Measurements from ENCODE around the gene AKAP7. TPM values are rescaled to one million over a fixed set of nuclear protein-coding genes. Genes with fewer than 3 reads are reported as not detected.
"Not testable (repeated sequence)": the region's sequence is repeated elsewhere in the genome, so short reads cannot be mapped to it uniquely, and the experiment has no call there.

The AKAP7 gene
- total and polyA plus RNA-seq, 4 donors = 21.5 to 67.1 (median 50.9) TPM

DNA sequence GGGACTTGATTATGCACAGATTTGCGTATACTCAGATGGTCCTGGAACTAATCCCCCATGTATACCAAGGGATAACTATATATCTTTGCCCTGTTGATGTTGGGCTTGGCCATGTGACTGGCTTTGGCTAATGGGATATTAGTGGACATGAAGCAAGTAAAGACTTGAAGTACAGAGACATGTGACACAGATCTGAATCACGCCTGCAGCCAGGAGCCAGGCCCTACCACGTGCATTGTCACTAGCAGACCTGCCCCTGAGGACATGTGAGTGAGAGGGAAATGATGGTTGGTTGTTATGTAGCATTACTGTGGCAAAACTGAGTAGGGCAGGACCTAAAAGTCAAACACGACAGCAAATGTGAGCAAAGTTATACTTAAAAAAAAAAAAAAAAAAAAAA lies 155.7 kb downstream of the AKAP7 start:
- H3K4me3 ChIP-seq (ENCODE audit: low read depth, low read length) = no peak overlapping the region
- DNase-seq (ENCODE audit: low read depth in 4 of 6, low spot score in 6 of 6) = no peak
- no peaks in the 10 kb centered on the region for H3K27me3 ChIP-seq (ENCODE audit: control insufficient read depth, insufficient read depth, low read length)
- no peaks in the 10 kb centered on the region for H3K9me3 ChIP-seq (ENCODE audit: control insufficient read depth, insufficient read depth, low read length)
- WGBS (ENCODE audit: insufficient coverage) = 100% methylated on average over 3 of the region's 4 CpGs
- H3K27ac ChIP-seq (ENCODE audit: low read depth, low read length) = no peak overlapping the region
- no peaks in the 10 kb centered on the region for H3K36me3 ChIP-seq (ENCODE audit: control insufficient read depth, insufficient read depth, low read length)
- H3K4me1 ChIP-seq (ENCODE audit: control insufficient read depth, insufficient read depth, low read length) = no peaks in the 10 kb centered on the region

DNA sequence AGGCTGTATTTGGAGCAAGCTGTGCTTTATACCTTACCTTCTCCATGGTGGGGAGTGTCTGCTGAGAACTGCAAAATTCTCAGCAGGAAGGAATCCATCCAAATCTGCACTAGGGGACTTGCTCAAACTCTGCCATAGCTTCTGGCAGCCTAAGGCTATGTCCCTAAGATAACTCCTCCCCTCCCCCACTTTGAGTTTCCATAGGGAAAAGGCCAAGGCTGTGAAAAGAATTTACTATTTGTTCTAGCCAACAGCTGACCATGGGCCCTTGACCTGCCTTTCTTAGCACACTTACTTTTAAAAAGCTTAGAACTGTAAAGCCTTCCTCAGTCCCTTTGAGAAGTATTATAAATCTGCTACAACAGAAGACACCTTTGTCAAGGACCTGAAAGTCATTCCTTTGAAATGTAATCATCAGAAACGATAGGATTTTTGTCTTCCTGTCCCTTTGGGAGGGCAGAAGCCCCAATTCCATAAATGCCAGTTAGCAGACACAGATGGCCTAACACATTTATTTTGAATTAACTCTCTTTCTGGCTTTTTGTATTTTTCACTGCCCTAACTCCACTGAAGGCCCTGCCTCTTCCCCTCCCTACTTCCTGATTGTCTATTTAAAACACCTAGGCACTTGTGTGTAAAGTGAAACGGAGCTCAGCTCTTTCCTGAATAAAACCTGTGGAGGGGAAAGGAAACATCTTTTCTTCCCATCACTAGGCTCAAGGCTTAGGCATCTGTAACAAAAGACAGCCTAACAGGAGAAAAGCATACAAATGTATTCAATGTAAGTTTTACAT lies 157.1 kb downstream of the AKAP7 start:
- Histone ChIP-seq H3K4me3 (ENCODE audit: low read depth, low read length) (no peak overlapping the region), H3K4me1 (ENCODE audit: control insufficient read depth, insufficient read depth, low read length) (no peaks in the 10 kb centered on the region), H3K27me3 (ENCODE audit: control insufficient read depth, insufficient read depth, low read length) (no peaks in the 10 kb centered on the region), H3K9me3 (ENCODE audit: control insufficient read depth, insufficient read depth, low read length) (no peaks in the 10 kb centered on the region), H3K36me3 (ENCODE audit: control insufficient read depth, insufficient read depth, low read length) (no peaks in the 10 kb centered on the region), H3K27ac (ENCODE audit: low read depth, low read length) (no peak overlapping the region)
- WGBS (ENCODE audit: insufficient coverage) = 0% methylated on average over 1 of the region's 2 CpGs
- peak in 2 of 6 donors; percentile 38 to 55 for DNase-seq (ENCODE audit: low read depth in 4 of 6, low spot score in 6 of 6)

- WGBS (ENCODE audit: insufficient coverage) = 78% methylated on average over 3 of the region's 3 CpGs
- DNase-seq (ENCODE audit: low read depth in 4 of 6, low spot score in 6 of 6) = no peak
- Histone ChIP-seq H3K4me1 (ENCODE audit: control insufficient read depth, insufficient read depth, low read length) (no peaks in the 10 kb centered on the region), H3K27me3 (ENCODE audit: control insufficient read depth, insufficient read depth, low read length) (no peaks in the 10 kb centered on the region), H3K27ac (ENCODE audit: low read depth, low read length) (no peak overlapping the region), H3K9me3 (ENCODE audit: control insufficient read depth, insufficient read depth, low read length) (no peaks in the 10 kb centered on the region), H3K4me3 (ENCODE audit: low read depth, low read length) (no peak overlapping the region), H3K36me3 (ENCODE audit: control insufficient read depth, insufficient read depth, low read length) (no peaks in the 10 kb centered on the region)
These were observed 158.2 kb downstream of the AKAP7 start for GRCh38 chr6:131293472-131293911.

DNA sequence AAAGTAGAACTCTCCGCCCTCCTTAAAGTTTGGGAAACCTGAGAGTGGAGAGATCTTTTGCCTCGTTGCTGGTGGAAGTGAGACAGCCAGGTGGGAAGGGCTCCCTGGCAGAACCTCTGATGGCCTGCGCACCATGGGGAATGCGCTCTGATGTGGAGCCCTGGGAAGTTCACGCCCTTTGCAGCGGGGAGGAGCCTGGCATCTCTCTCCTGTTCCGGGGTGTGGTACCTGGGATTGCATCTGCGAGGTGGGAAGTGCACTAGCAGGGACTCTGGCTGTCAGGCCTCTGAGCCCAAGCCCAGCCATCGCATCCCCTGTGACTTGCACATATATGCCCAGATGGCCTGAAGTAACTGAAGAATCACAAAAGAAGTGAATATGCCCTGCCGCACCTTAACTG lies 159.8 kb downstream of the AKAP7 start:
- WGBS (ENCODE audit: insufficient coverage) = 98% methylated on average over 9 of the region's 10 CpGs
- DNase-seq (ENCODE audit: low read depth in 4 of 6, low spot score in 6 of 6) = no peak

DNA sequence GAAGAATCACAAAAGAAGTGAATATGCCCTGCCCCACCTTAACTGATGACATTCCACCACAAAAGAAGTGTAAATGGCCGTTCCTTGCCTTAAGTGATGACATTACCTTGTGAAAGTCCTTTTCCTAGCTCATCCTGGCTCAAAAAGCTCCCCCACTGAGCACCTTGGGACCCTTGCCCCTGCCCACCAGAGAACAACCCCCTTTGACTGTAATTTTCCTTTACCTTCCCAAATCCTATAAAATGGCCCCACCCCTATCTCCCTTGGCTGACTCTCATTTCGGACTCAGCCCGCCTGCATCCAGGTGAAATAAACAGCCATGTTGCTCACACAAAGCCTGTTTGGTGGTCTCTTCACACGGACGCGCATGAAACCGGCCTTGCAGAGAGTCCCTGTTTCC lies 165.6 kb downstream of the AKAP7 start:
- not testable (repeated sequence) for H3K4me3 ChIP-seq (ENCODE audit: low read depth, low read length); H3K4me1 ChIP-seq (ENCODE audit: control insufficient read depth, insufficient read depth, low read length); H3K27ac ChIP-seq (ENCODE audit: low read depth, low read length); H3K9me3 ChIP-seq (ENCODE audit: control insufficient read depth, insufficient read depth, low read length); H3K36me3 ChIP-seq (ENCODE audit: control insufficient read depth, insufficient read depth, low read length); DNase-seq (ENCODE audit: low read depth in 4 of 6, low spot score in 6 of 6); H3K27me3 ChIP-seq (ENCODE audit: control insufficient read depth, insufficient read depth, low read length)
- WGBS (ENCODE audit: insufficient coverage) = 94% methylated on average over 7 of the region's 7 CpGs

More for the DNA sequence above, 159.8 kb downstream of the AKAP7 start:
- Histone ChIP-seq H3K9me3 (ENCODE audit: control insufficient read depth, insufficient read depth, low read length) (no peaks in the 10 kb centered on the region), H3K27me3 (ENCODE audit: control insufficient read depth, insufficient read depth, low read length) (no peaks in the 10 kb centered on the region), H3K4me3 (ENCODE audit: low read depth, low read length) (no peak overlapping the region), H3K27ac (ENCODE audit: low read depth, low read length) (no peak overlapping the region), H3K4me1 (ENCODE audit: control insufficient read depth, insufficient read depth, low read length) (no peaks in the 10 kb centered on the region), H3K36me3 (ENCODE audit: control insufficient read depth, insufficient read depth, low read length) (no peaks in the 10 kb centered on the region)

- WGBS (ENCODE audit: insufficient coverage) = 84% methylated on average over 4 of the region's 6 CpGs
These were observed 168.2 kb downstream of the AKAP7 start for GRCh38 chr6:131303338-131303930.

GRCh38 chr6:131305037-131305850 lies 170.0 kb downstream of the AKAP7 start:
- peak in 2 of 6 donors; percentile 39 to 51 for DNase-seq (ENCODE audit: low read depth in 4 of 6, low spot score in 6 of 6)
- Histone ChIP-seq H3K4me1 (ENCODE audit: control insufficient read depth, insufficient read depth, low read length) (no peaks in the 10 kb centered on the region), H3K4me3 (ENCODE audit: low read depth, low read length) (no peak overlapping the region), H3K27ac (ENCODE audit: low read depth, low read length) (no peak overlapping the region), H3K27me3 (ENCODE audit: control insufficient read depth, insufficient read depth, low read length) (no peaks in the 10 kb centered on the region), H3K36me3 (ENCODE audit: control insufficient read depth, insufficient read depth, low read length) (no peaks in the 10 kb centered on the region), H3K9me3 (ENCODE audit: control insufficient read depth, insufficient read depth, low read length) (peaks cover 5% of the 10 kb centered on the region)
- WGBS (ENCODE audit: insufficient coverage) = no CpG with 5 or more reads among the region's 6 CpGs

More at GRCh38 chr6:131303338-131303930, 168.2 kb downstream of the AKAP7 start:
- Histone ChIP-seq H3K27me3 (ENCODE audit: control insufficient read depth, insufficient read depth, low read length) (no peaks in the 10 kb centered on the region), H3K36me3 (ENCODE audit: control insufficient read depth, insufficient read depth, low read length) (no peaks in the 10 kb centered on the region), H3K9me3 (ENCODE audit: control insufficient read depth, insufficient read depth, low read length) (no peaks in the 10 kb centered on the region), H3K4me3 (ENCODE audit: low read depth, low read length) (no peak overlapping the region), H3K27ac (ENCODE audit: low read depth, low read length) (no peak overlapping the region), H3K4me1 (ENCODE audit: control insufficient read depth, insufficient read depth, low read length) (no peaks in the 10 kb centered on the region)
- no peak for DNase-seq (ENCODE audit: low read depth in 4 of 6, low spot score in 6 of 6)

DNA sequence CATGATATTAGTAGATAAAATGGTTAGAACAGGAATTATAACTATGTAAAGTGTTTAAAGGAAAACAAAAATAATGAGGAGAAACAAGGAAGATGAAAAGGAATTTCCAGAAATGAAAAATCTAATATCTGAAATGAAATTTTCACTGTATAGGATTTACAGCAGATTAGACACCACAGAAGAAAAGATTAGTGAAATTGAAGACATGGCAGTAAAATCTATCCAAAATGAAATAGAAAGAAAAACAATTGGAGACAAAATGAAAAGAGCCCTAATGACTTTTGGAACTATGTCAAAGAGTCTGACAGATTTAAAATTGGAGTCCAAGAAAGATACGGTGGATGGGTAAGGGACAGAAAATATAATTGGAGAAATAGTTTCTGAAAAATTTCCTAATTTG lies 174.2 kb downstream of the AKAP7 start:
- no peak overlapping the region for H3K27ac ChIP-seq (ENCODE audit: low read depth, low read length)
- H3K4me1 ChIP-seq (ENCODE audit: control insufficient read depth, insufficient read depth, low read length) = no peaks in the 10 kb centered on the region
- DNase-seq (ENCODE audit: low read depth in 4 of 6, low spot score in 6 of 6) = no peak
- H3K9me3 ChIP-seq (ENCODE audit: control insufficient read depth, insufficient read depth, low read length) = peaks cover 5% of the 10 kb centered on the region
- H3K27me3 ChIP-seq (ENCODE audit: control insufficient read depth, insufficient read depth, low read length) = no peaks in the 10 kb centered on the region
- WGBS (ENCODE audit: insufficient coverage) = no CpG with 5 or more reads among the region's 1 CpG
- H3K4me3 ChIP-seq (ENCODE audit: low read depth, low read length) = no peak overlapping the region
- H3K36me3 ChIP-seq (ENCODE audit: control insufficient read depth, insufficient read depth, low read length) = no peaks in the 10 kb centered on the region

GRCh38 chr6:131314838-131315237 lies 179.6 kb downstream of the AKAP7 start:
- no peak overlapping the region for H3K27ac ChIP-seq (ENCODE audit: low read depth, low read length)
- H3K9me3 ChIP-seq (ENCODE audit: control insufficient read depth, insufficient read depth, low read length) = peaks cover 2% of the 10 kb centered on the region
- no peak overlapping the region for H3K4me3 ChIP-seq (ENCODE audit: low read depth, low read length)
- no CpG with 5 or more reads among the region's 2 CpGs for WGBS (ENCODE audit: insufficient coverage)
- H3K27me3 ChIP-seq (ENCODE audit: control insufficient read depth, insufficient read depth, low read length) = no peaks in the 10 kb centered on the region
- H3K36me3 ChIP-seq (ENCODE audit: control insufficient read depth, insufficient read depth, low read length) = no peaks in the 10 kb centered on the region
- H3K4me1 ChIP-seq (ENCODE audit: control insufficient read depth, insufficient read depth, low read length) = no peaks in the 10 kb centered on the region
- DNase-seq (ENCODE audit: low read depth in 4 of 6, low spot score in 6 of 6) = no peak
